CD4-positive, alpha-beta T cell treated with Interleukin-1 beta for 1 hour (primary cell): ENCODE results near the gene F2RL1.
"Not testable (repeated sequence)": the region's sequence is repeated elsewhere in the genome, so short reads cannot be mapped to it uniquely, and the experiment has no call there.

ENCODE experiments used
- DNase-seq, 2 donors: peaks; one replicate each; pipeline ENCODE4 v3.0.0-alpha.2; 2020 to 2022

F2RL1 gene

GRCh38 chr5:76818844-76819831, at the start of gene F2RL1:
TSS of gene F2RL1 (plus strand) at chr5:76819030. CDS start at chr5:76819183, 153 bp downstream.
- peak; percentile 24 to 52 for DNase-seq

- DNase-seq, result not testable (repeated sequence)
These were observed 47.8 kb upstream of the F2RL1 start for GRCh38 chr5:76771041-76771440.

DNA sequence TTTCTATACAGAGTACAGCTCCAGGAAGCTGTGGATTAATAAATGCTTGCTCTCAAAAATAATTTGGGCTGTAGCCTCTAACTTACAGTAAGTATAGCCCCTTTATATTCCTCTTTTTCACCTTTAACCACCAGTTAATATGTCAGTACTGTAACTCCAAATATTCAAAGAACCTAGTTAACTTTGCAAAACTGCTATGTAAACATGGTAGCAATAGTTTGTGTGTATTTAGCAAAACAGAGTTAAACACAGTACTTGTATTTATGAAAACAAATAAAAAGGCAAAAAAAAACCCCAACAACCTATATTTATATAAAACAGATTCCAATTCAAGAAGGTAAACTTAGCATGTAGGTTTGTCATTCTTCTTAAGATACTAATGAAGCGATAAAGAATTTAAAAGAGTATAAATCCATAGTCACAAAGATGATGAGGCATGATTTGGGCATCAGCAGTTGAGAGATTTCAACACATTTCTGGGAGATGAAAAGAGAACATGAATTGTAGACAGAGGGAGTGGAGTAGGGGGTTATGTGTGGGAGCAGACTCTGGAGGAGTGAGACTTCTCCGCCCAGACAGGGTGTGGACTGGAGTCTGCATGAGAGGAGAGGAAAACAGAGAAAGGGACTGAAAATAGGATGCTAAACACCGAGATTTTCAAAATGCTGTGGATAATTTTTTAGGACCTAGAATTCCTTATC, 47.0 kb upstream of the F2RL1 start:
- no peak for DNase-seq

DNA sequence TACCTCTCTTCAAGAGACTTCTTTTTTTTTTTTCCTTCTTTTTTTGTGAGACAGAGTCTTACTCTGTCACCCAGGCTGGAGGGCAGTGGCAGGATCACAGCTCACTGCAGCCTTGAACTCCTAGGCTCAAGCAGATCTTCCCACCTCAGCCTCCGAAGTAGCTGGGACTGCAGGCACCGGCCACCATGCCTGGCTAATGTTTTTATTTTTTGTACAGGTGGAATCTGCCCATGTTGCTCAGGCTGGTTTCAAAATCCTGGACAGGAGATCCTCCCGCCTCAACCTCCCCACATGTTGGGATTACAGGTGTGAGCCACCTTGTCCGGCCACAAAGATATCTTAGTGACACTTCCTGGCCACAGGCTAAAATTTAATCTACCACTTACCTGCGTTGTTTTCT, 42.9 kb upstream of the F2RL1 start:
- DNase-seq, result no peak

- DNase-seq, result no peak
These were observed 42.4 kb upstream of the F2RL1 start for GRCh38 chr5:76776391-76776790.

GRCh38 chr5:76780616-76781015, 38.2 kb upstream of the F2RL1 start:
- not testable (repeated sequence) for DNase-seq

- DNase-seq, result no peak
These were observed 37.1 kb upstream of the F2RL1 start for GRCh38 chr5:76781775-76782174.

DNA sequence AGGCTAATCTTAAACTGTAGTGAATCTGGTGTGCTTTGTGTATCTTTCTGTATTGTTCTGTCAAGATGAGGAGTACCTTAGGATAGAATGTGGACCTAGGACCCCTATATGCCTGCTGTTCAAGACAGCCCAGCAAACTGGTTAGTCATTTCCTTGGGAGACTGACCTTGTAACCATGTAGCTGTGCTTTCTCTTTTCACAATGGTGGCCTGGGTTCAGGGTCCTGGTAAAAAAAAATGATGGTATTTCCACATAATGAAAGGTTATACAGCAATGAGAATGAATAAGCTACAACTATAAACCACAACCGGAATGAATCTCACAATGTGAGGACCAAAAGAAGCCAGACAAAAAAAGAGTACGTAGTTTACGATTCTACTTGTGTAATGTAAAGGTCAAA, 36.4 kb upstream of the F2RL1 start:
- no peak for DNase-seq

DNA sequence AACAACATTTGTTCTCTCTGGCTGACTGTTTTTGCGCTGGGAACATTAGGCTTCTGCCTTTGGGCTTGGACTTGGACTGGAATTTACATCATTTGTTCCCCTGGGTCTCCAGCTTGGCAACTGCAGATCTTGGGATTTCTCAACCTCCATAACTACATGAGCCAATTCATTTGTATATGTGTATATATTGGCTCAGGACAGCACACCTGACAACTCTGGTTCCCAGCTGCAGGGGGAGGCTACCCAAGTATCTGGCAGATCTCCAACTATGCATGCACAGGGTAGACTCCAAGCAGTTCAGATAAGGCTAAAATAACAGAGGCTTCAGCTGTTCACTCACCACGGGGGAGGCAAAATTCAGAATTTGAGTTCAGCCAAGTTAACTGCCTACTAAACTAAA, 31.6 kb upstream of the F2RL1 start:
- no peak for DNase-seq

- DNase-seq, result no peak
These were observed 30.5 kb upstream of the F2RL1 start for GRCh38 chr5:76788362-76788761.

- not testable (repeated sequence) for DNase-seq
These were observed 29.6 kb upstream of the F2RL1 start for GRCh38 chr5:76789275-76789674.

- no peak for DNase-seq
These were observed 28.7 kb upstream of the F2RL1 start for GRCh38 chr5:76789991-76790581.

GRCh38 chr5:76790632-76791290, 28.1 kb upstream of the F2RL1 start:
- no peak for DNase-seq

DNA sequence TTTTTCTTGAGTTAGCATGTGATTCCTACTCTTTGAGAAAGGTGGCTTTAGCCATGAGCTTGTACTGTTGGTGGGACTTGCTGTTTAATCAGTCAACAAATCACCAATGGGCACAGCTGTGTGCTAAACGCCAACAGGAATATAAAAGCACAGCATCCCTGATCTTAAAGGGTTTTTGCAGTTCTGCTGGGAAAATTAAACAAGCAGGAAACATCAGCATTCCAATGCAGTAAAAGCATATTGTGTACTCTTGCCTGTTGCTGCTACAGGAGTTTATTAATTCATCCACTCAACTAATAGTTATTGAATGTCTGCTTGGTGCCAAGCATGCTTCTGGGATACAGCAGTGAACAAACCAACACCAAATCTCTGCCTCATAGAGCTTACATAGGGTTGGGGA, 27.4 kb upstream of the F2RL1 start:
- DNase-seq, result no peak

DNA sequence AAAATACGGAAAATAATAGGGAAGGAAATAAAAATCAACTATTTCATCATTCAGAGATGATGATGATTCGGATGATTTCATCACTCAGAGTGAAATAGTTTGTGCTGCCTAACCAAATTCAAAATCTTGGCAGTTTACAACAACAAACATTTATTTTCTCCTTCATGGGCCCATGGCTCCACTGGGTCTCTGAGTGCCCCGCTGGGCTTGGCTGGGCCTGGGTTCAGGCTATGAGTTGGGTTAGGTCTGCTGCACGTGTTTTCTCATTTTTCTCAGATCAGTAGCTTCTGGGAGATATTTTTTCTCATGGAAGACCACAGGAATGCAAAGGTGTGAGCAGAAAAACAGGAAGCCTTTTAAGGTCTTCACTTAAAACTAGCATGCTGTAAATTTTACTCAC, 24.0 kb upstream of the F2RL1 start:
- no peak for DNase-seq

DNA sequence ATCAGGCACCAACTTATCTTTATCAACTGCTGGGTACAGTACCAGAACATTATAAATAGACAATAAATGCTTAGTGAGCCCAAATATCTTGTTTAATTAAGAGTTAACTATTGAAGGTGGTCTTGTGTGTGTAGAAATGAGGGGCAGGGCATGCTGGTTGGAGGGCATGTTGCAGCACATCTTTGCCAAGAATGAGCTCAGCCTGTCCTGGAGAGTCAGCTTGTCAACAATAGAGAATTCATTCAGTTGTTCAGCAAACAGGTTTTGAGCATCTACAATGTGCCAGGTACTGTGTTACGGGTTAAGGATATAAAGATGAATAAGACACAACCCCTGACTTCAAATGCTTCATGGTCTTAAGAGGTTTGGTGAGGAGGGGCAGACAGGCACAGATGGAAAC, 19.2 kb upstream of the F2RL1 start:
- no peak for DNase-seq

GRCh38 chr5:76800579-76800978, 18.3 kb upstream of the F2RL1 start:
- no peak for DNase-seq

DNA sequence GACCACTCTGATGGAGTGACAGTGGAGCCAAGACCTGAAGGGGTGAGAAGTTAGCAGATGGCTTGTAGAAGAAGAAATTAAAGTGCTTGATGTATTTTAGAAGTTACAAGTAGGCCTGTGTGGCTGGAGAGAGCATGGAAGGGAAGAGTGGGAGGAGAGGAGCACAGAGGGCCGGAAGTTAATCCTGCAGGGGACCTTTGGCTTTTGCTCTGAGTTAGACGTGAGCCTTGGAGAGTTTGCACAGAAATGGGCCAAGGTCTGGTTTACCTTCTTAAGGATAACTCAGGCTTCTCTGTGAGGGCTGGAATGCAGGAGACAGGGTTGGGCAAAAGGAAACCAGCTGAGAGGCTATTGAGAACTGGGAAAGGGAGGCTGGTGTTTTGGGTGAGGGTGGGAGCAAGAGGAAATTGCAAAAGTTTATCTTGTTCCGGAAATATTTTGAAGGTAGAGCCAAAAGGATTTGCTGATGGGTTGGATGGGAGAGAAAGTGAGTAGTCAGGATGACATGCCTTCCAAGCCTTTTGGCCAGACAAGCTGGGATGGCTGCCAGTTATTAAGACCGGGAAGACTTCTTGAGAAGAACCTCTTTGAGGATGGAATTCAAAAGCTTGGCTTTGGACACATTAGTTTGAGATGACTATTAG, 17.5 kb upstream of the F2RL1 start:
- DNase-seq, result no peak

DNA sequence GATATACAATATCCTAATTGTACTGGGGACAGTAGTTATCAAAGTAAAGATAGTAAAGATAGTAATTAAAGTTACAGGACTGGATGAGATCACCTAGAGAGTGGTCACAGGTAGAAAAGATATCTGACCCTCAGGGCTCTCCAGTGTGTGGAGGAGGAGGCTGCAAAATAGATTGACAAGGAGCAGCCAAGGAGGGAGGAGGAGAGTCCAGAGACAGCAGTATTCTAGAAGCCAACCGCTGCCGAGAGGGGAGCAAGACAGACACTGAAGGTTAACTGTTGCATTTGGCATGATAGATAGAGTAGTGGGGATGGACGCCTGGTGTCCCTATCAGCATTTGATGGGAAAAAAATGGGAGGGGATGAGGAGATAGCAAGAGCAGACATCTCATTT, 17.0 kb upstream of the F2RL1 start:
- DNase-seq, result no peak

DNA sequence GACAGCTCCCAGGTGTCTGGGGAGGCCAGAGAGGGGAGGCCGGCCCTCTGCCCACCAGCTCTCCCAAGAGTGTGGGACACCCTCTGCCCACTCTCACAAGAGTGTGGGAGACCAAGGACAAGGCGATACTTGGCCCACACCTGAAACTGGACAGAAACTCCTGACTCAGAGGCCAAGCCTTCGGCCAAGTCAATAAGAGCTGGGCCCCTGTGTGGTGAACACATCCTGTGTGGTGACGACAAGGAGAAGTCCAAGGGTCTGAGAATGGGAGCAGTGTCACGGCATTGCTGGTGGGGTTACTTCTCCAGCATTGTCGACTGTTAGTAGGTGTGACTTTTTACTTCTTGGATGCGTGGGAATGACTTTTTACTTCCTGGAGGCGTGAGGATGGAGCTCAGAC, 14.6 kb upstream of the F2RL1 start:
- DNase-seq, result no peak

DNA sequence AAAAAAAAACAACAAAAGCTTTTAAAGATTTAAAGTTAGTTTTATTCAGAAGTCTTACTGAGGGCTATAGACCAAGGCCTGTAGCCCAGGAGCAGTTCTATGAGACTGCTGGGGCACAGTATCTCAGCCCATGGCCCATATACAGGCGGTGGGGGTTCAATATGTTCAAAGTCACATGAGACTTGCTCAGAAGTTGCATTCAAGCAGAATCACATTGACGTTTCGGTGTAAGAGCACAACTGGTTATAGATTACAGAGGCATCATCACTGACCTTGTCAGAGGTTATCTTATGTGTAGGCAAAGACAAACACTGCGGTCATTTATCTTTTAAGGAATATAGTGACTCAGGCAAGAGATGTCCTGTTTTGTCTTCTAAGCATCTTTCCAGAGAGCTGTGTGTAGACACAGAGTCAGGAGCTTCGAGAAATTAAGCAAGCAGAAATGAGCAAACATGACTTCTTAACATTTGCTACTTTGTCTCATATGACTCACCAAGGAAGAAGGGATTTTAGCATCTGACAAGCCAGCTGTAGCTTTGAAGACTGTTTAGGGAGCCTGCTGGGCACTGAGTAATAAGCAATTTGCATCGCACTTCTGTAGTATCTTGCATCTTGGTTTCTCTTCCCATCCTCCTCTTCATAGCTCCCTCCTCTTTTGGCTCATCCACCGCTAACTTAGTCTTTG, 12.9 kb upstream of the F2RL1 start:
- DNase-seq, result no peak

DNA sequence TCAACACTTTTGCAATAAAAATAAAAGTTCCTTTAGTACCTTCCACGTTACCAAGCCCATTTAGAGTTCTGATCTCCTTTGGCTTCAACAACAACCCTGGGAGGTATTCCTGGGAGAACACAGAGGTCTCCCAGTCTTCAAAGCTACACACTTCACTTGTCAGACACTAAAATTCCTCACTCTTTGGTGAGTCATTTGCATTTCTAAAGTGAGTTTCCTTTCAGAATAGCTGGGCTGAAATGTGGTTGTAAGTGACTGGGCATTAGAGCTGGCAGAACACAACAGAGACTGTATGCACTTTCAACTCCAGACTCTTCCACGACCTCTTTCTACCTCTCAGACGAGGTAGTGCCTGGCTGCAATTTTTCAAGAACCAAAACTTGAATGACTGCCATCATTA, 11.5 kb upstream of the F2RL1 start:
- no peak for DNase-seq
